Right lung (tissue), 5 donors: ENCODE data around the gene PPM1H. TPM values are rescaled to one million over a fixed set of nuclear protein-coding genes. Genes with fewer than 3 reads are reported as not detected.
A peak's percentile ranks its signal among the peaks of the same experiment; 100 is the strongest.
"Not testable (repeated sequence)": the region's sequence is repeated elsewhere in the genome, so short reads cannot be mapped to it uniquely, and the experiment has no call there.

Experiments
- DNase-seq, 2 donors: peaks; one replicate each; pipeline ENCODE4 v3.0.0-alpha.2; 2013
- polyA plus RNA-seq, 5 donors: library from polyadenylated mRNA; unstranded; fragments of 120-200 nt; gene quantifications; one replicate each; pipeline versions ENCODE4 v1.2.1 to v1.2.3, GENCODE V29; 2013; ENCODE audit warnings: inconsistent platforms in 1 of 5, low replicate concordance in 1 of 5; ENCODE audit not compliant: insufficient read length in 5 of 5, insufficient read depth in 1 of 5

Gene PPM1H
- polyA plus RNA-seq, 5 donors = 5.3 to 13.0 (median 8.5) TPM

- DNase-seq = no peak
Measured at GRCh38 chr12:62737615-62738014, 197.3 kb downstream of the PPM1H start.

DNA sequence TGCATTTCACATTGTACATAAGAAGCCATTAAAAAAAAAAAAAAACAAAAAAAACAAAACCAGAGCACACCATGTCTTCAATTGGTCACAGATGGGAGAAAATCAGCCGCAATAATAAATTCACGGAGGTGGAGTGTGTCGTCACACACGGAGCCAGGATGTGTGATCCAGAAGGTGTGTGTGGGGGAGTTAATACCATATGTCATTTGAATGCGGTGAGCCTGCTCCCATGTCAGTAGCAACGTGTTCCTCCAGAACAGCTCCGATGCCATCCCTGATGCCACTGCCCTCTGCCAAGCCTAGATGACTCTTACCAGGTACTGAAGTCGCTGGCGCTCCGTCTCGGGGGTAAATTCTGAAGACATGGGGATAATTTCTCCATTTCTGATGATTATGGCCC, 197.8 kb downstream of the PPM1H start:
- no peak for DNase-seq

DNA sequence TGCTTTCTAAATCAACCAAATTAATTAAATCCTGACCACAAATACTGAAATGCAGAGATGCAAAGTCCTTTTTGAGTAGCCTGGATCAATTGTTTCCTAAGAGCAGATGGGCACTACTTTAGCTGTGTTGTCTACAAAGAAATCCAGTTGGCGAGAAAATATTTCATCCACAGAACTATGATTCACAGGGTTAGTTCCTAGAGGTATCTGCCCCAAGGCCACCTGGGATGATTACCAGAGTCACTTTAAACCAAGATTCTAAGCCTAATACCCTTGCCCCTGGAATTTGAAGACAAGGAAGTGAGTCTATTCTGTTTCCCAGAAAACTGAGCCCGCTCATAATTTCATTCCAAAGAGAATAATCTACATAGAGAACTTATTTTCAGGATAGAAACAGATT, 198.4 kb downstream of the PPM1H start:
- DNase-seq = no peak

- no peak for DNase-seq
Measured at GRCh38 chr12:62732861-62733427, 202.0 kb downstream of the PPM1H start.

DNA sequence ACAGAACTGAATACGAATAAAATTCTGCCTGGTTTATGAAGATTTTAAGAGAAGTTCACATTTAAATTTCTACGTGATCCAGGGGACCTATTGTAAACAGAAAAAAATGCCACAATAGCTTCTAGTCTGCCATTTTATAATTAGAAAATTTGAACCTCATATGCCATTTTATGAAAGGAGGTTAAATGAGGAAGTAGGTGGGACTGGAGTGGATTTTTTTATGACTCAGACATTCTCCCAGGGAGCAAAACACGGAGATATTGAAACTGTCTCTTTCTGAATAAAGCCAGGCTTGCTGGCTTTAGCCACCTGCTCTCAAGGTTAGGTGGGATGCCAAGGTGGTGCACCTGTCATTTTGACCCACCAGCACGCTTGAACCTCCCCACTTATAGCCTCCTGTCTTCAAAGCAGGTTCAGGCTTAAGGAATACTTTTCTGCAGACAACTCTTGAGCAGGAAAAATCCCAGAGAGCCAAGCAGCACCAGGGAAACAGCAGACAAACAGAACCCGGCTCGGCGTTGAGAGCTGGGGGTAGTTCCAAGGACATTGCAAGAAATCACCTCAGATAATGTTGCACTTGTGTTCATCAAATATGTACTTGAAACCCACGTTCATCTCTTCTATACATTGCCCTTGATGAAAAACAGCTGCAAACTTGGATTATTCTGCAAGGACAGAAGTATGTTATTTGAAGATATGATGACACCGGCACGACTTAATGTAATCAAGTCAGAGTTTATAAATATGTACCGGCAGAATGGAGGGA, 203.7 kb downstream of the PPM1H start:
- no peak for DNase-seq

GRCh38 chr12:62730649-62731048, 204.3 kb downstream of the PPM1H start:
- DNase-seq = no peak

- DNase-seq = not testable (repeated sequence)
Measured at GRCh38 chr12:62729579-62730544, 205.1 kb downstream of the PPM1H start.

GRCh38 chr12:62728741-62729140, 206.2 kb downstream of the PPM1H start:
- DNase-seq = no peak

- no peak for DNase-seq
Measured at GRCh38 chr12:62726471-62726980, 208.4 kb downstream of the PPM1H start.

- no peak for DNase-seq
Measured at GRCh38 chr12:62725781-62726180, 209.2 kb downstream of the PPM1H start.

GRCh38 chr12:62724947-62725451, 210.0 kb downstream of the PPM1H start:
- peak; percentile 37 to 57 for DNase-seq

- no peak for DNase-seq
Measured at GRCh38 chr12:62724285-62724684, 210.7 kb downstream of the PPM1H start.

- no peak for DNase-seq
Measured at GRCh38 chr12:62722971-62723680, 211.8 kb downstream of the PPM1H start.

DNA sequence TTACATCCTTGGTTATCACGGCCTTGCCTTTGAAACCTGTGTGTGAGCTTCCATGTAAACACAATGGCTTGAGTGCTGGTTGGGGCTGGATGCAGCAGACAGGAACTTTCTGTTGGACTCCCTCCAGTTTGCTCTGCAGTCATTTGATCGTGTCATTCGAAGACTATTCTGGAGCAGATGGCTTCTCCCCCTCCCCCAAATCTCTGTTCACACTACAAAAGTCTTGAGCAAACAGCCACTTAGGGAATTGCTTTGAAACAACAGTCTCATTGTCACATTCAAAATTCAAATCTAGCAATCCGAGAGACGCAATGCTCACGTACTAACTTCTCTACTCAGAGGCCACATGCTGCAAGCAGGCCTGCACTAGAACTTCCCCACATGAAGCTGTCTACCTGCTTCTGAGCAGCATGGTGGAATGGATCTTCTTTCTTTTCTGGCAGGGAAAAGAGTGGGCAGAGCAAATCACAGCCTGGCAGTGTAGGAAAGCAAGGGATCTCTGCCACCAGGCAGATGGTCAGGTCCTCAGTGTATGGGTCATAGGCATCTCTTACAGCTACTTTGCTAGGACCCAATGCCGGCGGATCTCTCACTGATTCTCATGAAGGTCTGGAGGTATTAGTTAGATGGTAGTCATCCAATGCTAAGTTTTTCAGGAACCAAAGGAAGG, 214.2 kb downstream of the PPM1H start:
- peak; percentile 37 to 42 for DNase-seq

DNA sequence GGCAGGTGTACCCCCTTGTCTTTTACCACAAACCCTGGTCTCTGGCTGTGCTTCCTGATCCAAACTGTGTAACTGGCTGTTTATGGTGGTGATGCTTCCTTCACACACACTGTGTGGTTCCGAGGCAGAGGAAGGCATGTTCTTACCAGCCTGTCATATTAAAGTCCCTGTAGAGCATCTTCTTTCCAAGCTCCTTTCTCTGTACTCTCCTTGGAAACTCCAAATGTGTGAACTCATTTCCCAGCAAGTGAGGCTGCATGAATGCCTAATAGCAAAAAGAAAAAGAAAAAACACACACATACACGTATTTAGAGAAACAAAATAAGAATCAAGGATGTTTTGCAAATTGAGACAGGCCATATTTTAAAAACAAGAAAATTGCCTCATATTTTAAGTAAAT, 214.9 kb downstream of the PPM1H start:
- no peak for DNase-seq

- DNase-seq = no peak
Measured at GRCh38 chr12:62718762-62719426, 216.1 kb downstream of the PPM1H start.

- no peak for DNase-seq
Measured at GRCh38 chr12:62717643-62718042, 217.3 kb downstream of the PPM1H start.

DNA sequence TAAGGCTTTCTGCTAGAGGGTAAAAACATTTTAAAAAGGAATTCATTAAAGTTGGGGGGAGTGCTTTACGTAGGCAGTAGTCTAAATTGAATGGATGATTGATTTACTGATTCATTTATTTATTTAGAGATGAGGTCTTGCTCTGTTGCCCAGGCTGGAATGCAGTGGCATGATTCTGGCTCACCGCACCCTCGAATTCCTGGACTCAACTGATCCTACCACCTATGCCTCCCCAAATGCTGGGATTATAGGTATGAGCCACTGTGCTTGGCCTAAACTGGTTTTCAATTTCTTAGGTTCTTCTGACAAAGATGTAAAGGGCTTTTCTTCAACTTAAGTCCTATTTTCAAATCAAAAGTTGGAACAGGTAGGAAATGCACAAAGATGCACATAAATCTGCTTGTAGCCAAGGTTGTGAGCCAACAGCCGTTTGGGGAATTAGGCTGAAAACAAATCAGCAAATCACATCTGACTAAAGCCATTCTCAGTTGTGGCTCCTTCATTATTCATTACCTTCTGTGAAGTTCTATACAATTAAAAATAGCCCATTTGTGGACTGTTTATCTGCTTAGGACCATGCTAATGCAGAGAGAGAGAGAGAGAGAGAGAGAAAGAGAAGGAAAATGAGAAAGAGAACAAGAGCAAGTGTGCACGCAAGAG, 218.0 kb downstream of the PPM1H start:
- DNase-seq = no peak

DNA sequence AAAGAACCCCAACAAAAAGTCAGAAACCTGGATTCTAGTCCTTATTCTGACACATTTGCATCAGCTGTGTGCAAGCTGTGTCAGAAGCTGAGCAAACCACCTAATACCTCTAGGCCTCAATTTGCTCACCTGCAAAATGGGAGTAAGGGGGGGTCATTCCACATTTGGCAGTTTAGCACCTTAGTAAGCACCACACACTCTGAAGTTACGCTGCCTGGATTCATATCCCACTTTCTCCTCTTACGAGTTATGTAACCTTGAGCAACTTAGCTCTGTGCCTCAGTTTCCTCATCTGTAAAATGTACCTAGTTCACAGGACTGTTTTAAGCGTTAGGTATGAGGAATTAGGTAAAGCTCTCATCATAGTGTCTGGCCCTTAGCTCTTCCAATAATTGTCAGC, 218.9 kb downstream of the PPM1H start:
- no peak for DNase-seq
